ENCODE results near the gene FRA10AC1.

The FRA10AC1 gene

DNA sequence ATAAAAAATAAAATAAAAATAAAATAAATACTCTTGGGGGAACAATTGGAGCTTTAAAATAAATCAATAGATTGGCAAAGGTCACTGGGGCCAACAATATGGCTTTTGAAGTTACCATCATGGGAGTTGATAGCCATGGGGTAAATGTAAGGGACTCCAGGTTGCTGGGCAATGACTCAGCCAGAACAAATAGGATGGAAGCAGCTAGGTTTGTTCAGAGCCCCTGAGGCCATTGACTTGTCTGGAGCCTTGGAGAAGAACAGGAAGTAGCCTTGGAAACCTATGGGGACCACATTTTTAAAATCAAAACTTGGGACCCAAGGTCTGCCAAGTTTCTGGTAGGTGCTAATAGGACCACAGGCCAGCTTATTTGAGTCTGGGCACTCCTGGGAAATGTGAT lies 20.2 kb upstream of the FRA10AC1 start:
- DNase-seq (ENCODE audit: extremely low read depth, insufficient read length) = no peak
- no peaks in the 10 kb centered on the region; the same call in 1 of the 2 replicates for H3K27me3 ChIP-seq (replicated peaks; ENCODE audit: control insufficient read depth, insufficient read depth, low read length)
- H3K36me3 ChIP-seq (ENCODE audit: control insufficient read depth, insufficient read depth, low read length) = no peaks in the 10 kb centered on the region
- TF ChIP-seq, protein P1, sequence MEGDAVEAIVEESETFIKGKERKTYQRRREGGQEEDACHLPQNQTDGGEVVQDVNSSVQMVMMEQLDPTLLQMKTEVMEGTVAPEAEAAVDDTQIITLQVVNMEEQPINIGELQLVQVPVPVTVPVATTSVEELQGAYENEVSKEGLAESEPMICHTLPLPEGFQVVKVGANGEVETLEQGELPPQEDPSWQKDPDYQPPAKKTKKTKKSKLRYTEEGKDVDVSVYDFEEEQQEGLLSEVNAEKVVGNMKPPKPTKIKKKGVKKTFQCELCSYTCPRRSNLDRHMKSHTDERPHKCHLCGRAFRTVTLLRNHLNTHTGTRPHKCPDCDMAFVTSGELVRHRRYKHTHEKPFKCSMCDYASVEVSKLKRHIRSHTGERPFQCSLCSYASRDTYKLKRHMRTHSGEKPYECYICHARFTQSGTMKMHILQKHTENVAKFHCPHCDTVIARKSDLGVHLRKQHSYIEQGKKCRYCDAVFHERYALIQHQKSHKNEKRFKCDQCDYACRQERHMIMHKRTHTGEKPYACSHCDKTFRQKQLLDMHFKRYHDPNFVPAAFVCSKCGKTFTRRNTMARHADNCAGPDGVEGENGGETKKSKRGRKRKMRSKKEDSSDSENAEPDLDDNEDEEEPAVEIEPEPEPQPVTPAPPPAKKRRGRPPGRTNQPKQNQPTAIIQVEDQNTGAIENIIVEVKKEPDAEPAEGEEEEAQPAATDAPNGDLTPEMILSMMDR (IDR thresholded peaks at IDR 0.05; ENCODE audit: insufficient read depth, low read length, poor library complexity, severe bottlenecking) = no peak
- no peak overlapping the region for H3K4me3 ChIP-seq (replicated peaks; ENCODE audit: low read depth, low read length)

DNA sequence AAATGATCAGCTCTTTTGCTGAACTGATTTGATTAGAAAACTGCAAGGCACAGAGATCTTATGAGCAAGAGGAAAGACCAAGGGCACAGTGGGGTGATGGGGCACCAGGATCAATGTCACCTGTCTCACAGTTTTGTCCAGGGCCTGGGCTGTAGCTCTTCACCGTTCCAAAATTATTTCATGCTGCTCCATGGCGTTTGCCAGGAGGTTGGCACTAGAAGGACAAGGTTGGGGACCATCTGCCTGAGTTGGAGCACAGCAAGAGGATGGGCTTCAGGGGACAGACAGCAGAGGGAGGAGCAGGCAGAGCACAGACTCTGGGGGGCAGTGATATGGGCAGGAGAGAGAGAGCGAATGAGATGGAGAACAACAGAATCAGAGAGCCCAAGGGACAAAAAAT lies 17.5 kb upstream of the FRA10AC1 start:
- no peaks in the 10 kb centered on the region for H3K27me3 ChIP-seq (replicated peaks; ENCODE audit: control insufficient read depth, insufficient read depth, low read length)
- no peak for DNase-seq (ENCODE audit: extremely low read depth, insufficient read length)
- H3K36me3 ChIP-seq (ENCODE audit: control insufficient read depth, insufficient read depth, low read length) = no peaks in the 10 kb centered on the region
- TF ChIP-seq, protein P1 (IDR thresholded peaks at IDR 0.05; ENCODE audit: insufficient read depth, low read length, poor library complexity, severe bottlenecking) = no peak
- H3K4me3 ChIP-seq (replicated peaks; ENCODE audit: low read depth, low read length) = no peak overlapping the region

DNA sequence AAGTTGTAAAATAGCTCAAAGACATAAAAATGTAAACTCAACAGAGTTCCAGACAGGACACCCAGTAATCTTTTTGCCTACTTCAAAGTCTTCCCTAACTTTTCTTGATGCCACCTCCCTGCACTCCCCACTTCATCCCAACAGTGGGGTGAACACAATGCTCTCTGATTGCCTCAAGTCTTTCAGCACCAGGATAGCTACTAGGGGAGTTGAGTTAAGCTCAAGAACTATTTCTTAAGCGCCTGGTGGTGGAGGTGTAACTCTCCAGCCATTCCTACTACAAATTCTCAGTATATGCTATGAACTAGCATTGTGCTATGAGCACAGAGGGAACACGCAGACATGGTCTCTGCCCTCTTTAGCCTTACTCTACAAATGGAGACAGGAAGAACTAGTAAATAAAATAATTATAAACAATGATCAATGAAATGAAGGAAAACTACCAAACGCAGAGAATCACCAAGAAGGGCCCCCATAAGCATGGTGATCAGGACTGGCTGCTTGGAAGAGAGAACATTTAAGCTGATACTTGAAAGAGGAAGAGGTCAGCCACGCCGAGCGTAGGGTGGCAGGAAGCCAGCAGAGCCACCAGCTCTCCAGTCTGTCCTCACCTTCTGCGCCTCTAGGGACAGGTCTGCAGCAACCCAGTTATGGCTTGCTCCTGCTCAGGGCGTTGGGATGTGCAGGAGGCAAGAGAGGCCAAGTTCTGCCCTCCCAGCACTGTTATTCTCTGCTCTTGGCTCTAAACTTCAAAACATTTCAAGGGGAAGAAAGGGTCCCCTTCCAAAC lies 16.7 kb upstream of the FRA10AC1 start:
- no peaks in the 10 kb centered on the region for H3K36me3 ChIP-seq (ENCODE audit: control insufficient read depth, insufficient read depth, low read length)
- DNase-seq (ENCODE audit: extremely low read depth, insufficient read length) = peak; percentile 31
- no peaks in the 10 kb centered on the region for H3K27me3 ChIP-seq (replicated peaks; ENCODE audit: control insufficient read depth, insufficient read depth, low read length)
- no peak overlapping the region for H3K4me3 ChIP-seq (replicated peaks; ENCODE audit: low read depth, low read length)
- TF ChIP-seq, protein P1 (IDR thresholded peaks at IDR 0.05; ENCODE audit: insufficient read depth, low read length, poor library complexity, severe bottlenecking) = no peak

DNA sequence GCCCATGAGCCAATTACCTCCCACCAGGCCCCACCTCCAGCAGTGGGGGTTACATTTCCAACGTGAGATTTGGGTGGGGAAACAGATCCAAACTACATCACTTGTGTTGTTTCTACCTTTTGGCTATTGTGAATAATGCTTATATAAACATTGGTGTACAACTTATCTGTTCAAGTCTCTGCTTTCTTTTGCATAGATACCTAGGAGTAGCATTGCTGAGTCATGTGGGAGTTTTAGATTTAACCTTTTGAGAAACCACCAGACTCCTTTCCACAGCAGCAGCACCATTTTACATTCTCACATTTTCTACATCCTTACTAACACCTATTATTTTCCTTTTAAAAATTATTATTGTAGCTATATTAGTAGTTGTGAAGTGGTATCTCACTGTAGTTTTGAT lies 14.4 kb upstream of the FRA10AC1 start:
- Histone ChIP-seq H3K27me3 (replicated peaks; ENCODE audit: control insufficient read depth, insufficient read depth, low read length) (no peaks in the 10 kb centered on the region), H3K4me3 (replicated peaks; ENCODE audit: low read depth, low read length) (no peak overlapping the region), H3K36me3 (ENCODE audit: control insufficient read depth, insufficient read depth, low read length) (no peaks in the 10 kb centered on the region)
- no peak for DNase-seq (ENCODE audit: extremely low read depth, insufficient read length)
- TF ChIP-seq, protein P1 (IDR thresholded peaks at IDR 0.05; ENCODE audit: insufficient read depth, low read length, poor library complexity, severe bottlenecking) = no peak

DNA sequence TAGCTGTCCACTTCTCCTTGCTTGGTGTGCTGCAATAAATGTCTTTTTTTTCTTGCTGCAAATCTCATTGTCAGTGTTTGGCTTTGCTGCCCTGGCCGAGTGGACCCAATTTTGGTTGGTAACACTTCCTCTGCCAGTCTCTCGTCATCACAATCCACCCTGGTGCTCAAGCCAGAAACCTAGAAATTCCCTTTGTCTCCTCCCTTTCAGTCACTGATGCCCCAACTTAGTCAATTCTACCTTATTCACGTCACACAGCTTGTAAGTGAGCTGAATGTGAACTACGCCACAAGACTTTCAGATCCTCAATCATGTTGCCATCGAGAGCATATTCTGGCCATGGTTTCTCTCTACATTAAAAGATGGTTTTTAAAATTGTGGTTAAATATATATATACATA lies 13.0 kb upstream of the FRA10AC1 start:
- peak; percentile 60 for DNase-seq (ENCODE audit: extremely low read depth, insufficient read length)
- no peaks in the 10 kb centered on the region for H3K36me3 ChIP-seq (ENCODE audit: control insufficient read depth, insufficient read depth, low read length)
- H3K27me3 ChIP-seq (replicated peaks; ENCODE audit: control insufficient read depth, insufficient read depth, low read length) = no peaks in the 10 kb centered on the region
- TF ChIP-seq, protein P1 (IDR thresholded peaks at IDR 0.05; ENCODE audit: insufficient read depth, low read length, poor library complexity, severe bottlenecking) = no peak
- no peak overlapping the region for H3K4me3 ChIP-seq (replicated peaks; ENCODE audit: low read depth, low read length)

All from GM06990 (cell line).